Bone marrow (tissue), 2 donors: ENCODE data around the gene PTPN4.
"Not testable (repeated sequence)": the region's sequence is repeated elsewhere in the genome, so short reads cannot be mapped to it uniquely, and the experiment has no call there.

Experiments used
- DNase-seq, 2 donors: peaks; one replicate each; lab custom pipeline; 2025; lab: John Stamatoyannopoulos, UW

Gene PTPN4

DNA sequence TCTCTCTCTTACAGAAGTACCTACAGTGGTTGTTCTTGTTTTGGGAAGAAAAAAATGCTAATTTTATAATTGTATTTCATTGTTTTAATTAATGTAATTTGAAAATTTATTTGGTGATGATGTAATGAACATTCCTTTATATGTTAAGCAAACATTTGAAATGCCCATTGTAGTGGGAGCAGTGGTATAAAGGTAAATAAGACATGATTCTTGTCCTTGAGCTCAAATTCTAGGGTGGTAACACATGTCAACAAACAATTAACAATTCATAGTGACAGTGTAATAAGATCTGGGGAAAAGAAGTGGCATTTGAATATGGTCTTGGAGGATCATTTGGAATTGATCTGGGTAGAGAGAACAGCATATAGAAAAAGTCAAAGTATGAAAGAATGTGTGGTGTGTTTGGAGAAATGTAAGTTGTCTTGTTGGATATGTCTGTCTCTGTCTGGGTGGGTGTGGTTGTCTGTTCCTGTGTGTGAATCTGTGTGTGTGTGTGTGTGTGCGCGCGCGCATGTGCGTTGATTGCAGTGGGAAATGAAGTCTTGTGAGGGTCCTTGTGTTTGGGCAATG lies 5.8 kb downstream of the PTPN4 start:
- DNase-seq = no peak

DNA sequence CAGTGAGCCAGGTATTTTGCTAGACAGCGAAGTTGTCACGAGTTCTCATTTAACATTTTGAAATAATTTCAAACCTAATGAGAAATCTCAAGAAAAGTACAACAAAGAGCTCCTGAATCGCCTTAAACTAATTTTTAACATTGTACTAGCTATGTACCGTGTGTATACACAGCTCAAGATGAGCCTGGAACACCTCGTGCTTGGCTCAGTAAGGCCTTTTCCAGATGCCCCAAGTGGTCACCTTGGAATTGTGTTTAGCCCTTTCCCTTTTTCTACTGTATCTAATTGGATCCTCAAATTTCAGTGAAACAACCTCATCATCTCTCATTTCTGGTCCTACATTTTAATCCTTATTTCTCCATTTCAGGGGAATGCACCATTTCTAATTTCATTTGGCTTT lies 7.2 kb downstream of the PTPN4 start:
- DNase-seq = no peak

DNA sequence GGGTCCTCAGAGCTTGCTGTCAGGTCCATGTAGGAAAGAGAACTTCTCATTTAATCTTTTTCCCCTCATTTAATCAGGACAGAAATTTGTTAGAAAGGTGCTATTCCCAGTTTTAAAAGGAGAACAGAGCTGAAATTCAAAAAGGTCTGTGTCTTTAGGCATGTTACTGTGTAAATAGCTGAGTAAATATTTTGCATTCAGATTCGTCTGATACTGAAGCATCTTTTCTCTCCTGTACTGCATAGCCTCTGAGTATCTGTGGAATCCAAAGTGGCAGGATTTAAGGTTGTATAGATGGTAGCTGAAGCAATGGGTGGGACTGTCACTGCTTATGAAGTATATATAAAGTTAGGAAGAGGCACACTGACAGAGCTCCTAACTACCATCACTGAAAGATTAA lies 9.0 kb downstream of the PTPN4 start:
- DNase-seq = no peak

DNA sequence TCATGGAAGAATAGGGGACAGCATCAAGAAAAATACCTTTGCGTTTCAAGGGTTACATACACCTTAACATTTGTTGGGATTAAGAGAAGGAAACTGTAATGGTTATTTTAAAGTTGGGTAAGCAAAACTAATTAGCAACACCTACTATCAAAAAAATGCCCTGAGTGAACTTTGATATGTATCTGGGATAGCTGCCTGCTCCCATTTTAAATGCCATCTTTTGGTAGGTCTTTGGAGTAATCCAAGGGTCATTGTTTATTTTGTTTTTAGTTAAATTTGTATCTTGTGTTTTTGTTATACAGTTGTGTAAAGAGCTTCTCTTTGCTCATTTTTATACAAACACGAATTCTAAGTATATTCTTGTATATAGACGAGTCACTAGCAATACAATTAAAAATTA lies 9.9 kb downstream of the PTPN4 start:
- no peak for DNase-seq

DNA sequence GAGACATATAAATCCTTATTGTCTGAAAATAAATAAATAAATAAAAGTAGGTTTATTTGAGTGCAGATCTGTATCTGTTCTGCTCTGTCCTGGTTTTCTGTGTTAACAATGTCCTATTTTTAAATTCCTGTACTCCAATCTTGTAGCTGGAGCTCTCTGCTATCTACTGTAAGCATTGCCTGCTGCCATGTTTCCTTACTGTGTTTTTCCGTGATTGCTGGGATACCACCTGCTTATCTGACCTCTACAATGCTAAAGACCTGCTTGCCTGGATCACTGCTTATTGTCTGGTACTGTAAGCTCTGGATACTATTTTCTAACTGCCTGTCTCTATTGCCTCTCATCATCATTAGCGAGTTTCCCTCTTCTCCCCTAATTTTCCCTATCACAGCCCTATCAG lies 11.6 kb downstream of the PTPN4 start:
- DNase-seq = no peak

DNA sequence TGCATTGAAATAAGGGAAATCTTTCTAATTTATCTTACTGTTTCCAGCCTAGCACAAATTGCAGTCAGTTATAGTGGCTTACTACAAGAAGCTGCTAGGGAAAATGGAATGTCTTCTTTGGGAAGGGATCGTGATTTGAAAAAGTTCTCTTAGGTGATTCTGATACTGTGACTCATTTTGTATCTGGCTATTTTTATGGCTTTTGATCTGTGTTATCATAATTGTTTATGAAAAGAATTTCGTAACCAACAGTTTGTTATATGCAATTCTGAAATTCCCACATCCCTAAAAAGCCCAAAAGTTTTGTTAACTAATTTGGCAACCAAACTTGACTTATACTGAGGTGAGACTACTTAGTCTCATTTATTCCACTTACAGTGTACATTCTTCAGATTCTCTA lies 12.4 kb downstream of the PTPN4 start:
- DNase-seq = no peak

DNA sequence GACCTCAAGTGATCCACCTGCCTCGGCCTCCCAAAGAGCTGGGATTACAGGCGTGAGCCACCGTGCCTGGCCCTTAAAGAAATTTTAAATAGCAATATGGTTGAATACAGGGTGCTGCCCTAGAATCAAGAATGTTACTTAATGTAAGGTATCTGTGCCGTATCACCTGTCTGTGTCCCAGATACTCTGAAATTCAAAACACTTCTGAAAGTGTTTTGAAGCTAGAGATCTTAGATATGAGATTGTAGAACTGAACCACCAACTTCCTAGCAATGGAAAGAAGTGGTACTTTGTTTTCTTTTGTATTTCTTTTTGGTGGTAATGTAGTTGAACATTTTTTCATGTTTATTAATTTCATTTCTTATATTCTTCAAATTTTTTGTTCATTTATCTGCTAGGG lies 13.0 kb downstream of the PTPN4 start:
- no peak for DNase-seq

DNA sequence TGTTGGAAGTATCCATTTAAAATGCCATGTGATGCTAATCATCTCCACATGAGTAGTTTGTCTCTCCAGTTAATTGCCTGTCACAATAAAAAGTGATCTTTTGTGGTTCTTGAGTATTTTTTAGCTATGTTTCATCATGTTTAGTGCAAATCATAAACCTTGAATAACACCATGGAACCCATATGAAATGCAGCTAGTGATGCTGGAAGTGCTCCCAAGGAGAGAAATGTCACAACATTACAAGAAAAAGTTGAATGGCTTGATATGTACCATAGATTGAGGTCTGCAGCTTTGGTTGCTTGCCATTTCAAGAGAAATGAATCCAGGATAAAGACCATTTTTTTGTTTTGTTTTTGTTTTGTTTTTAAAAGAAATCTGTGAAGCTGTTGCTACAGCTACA lies 14.3 kb downstream of the PTPN4 start:
- DNase-seq = no peak

DNA sequence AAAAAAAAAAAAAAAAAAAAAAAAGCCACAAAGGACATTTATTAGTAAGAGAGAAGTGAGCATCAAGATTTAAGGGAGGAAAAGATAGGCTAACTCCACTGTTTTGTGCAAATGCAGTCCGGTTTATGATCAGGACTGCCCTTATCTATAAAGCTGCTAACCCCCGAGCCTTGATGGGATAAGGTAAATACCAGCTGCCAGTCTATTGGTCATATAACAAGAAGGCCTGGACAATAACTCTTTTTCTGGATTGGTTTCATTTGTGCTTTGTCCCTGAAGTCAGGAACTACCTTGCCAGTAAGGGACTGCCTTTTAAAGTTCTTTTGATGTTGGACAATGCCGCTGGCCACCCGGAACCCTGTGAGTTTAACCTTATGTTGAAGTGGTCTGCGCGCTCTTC lies 15.4 kb downstream of the PTPN4 start:
- DNase-seq = no peak

DNA sequence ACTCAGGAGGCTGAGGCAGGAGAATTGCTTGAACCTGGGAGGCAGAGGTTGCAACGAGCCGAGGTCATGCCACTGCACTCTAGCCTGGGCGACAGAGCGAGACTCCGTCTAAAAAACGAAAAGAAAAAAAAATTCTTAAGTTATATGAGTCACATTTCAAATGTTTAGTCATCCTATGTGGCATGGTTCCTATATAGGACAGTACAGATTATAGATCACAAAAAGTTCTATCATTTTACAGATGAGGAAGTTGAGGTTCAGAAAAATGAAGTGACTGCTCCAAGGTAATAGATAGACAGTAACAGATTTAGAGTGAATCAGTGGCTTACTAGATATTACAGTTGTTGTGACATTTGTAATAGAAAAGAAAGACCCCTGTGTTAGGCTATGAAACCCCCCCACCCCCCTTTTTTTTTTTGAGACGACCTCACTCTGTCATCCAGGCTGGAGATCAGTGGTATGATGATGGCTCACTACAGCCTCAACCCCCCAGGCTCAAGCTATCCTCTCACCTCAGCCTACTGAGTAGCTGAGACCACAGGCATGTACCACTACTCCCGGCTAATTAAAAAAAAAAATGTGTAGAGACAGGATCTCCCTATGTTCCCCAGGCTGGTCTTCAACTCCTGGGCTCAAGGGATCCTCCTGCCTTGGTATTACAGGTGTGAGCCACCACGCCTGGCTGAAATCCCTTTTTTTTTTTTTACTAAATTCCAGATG lies 22.7 kb downstream of the PTPN4 start:
- DNase-seq = no peak

DNA sequence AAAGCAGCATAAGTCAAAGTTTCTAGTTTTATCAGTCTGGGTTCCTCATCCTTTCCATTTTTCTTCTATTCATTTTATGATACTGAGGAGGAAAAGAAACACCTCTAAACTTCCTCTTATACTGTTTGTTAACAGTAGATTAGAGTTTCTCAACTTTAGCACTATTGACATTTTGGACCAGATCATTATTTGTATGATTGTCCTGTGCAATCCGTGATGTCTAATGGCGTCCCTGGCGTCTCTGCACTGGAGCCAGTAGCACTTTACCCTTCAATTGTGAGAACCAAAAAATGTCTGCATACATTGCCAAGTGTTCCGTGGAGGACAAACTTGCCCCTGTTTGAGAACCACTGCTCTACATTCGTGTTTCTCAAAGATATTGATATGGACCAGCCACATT lies 25.2 kb downstream of the PTPN4 start:
- no peak for DNase-seq

DNA sequence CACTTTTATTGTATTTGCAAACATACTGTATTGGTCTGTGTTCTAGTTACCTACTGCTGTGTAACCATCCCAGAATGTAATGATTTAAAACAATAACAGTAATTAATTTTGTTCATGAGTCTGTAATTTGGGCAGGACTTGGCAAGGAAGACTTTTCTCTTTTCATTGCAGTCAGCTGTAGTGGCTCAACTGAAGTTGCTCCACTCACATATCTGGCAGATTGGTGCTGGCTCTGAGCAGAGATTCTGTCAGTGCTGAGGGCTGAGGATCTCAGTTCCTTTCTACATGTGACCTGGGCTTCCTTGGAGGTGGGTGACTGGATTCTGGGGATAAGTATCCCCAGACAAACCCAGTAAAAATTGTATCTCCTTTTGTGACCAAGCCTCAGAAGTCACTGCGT lies 26.6 kb downstream of the PTPN4 start:
- no peak for DNase-seq

DNA sequence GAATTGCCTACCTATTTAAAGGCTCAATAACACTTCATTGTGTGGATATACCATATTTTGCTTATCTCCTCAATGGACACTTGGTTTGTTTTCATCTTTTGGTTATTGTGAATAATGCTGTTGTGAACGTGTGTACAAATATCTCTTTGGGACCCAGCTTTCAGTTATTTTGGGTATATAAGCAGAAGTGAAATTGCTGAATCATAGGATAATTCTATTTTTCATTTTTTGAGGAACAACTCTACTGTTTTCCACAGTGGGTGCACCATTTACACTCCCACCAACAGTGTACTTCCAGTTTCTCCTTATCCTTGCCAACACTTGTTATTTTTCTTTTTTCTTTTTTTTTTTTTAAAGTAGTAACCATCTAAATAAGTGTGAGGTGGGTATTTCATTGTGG lies 29.0 kb downstream of the PTPN4 start:
- DNase-seq = no peak

DNA sequence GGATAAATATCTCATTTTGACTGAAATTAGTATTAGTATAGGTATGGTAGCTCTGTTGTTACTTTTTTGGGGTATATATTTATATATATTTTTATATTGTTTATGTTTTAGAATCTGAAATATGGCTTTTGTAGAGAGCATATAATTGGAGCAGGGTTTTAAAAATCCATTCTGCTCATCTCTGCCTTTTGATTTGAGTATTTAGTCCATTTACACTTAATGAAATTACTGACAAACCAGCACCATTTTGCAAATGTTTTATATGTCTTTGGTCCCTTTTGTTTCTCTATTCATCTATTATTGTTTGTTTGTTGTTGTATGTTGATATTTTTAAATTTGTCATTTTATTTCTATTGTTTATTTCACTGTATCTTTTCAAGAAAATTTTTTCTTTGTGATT lies 30.7 kb downstream of the PTPN4 start:
- DNase-seq = no peak

DNA sequence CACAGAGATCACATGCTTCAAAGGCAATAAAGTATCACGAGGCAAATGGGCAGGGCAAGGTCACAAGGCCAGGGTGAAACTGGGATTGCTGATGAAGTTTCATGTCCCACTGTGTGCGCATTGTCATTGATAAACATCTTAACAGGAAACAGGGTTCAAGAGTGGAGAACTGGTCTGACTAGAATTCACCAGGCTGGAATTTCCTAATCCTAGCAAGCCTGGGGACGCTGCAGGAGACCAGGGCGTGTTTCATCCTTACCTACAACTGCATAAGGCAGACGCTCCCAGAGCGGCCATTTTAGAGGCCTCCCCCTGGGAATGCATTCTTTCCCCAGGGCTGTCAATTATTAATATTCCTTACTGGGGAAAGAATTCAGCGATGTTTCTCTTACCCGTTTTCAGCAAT lies 33.2 kb downstream of the PTPN4 start:
- DNase-seq = no peak

DNA sequence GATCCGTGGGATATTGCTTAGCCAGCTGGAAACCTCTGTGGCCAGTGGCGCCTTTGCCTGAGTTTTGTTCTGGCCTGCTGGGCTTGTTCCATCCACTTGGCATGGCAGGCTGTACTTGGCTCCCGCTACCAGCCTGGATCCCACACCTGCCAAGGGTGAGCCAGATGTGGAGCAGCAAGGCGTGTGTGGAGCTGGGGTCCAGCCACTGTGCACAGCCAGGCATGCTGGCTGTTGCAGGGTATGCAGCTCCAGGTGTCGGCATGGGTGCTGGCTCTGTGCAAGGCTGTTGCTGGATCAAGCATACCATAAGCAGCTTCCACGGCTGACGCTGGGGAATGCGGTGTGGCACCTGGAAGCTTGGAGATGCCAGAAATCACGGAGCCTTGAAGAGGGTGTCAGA lies 34.5 kb downstream of the PTPN4 start:
- no peak for DNase-seq

DNA sequence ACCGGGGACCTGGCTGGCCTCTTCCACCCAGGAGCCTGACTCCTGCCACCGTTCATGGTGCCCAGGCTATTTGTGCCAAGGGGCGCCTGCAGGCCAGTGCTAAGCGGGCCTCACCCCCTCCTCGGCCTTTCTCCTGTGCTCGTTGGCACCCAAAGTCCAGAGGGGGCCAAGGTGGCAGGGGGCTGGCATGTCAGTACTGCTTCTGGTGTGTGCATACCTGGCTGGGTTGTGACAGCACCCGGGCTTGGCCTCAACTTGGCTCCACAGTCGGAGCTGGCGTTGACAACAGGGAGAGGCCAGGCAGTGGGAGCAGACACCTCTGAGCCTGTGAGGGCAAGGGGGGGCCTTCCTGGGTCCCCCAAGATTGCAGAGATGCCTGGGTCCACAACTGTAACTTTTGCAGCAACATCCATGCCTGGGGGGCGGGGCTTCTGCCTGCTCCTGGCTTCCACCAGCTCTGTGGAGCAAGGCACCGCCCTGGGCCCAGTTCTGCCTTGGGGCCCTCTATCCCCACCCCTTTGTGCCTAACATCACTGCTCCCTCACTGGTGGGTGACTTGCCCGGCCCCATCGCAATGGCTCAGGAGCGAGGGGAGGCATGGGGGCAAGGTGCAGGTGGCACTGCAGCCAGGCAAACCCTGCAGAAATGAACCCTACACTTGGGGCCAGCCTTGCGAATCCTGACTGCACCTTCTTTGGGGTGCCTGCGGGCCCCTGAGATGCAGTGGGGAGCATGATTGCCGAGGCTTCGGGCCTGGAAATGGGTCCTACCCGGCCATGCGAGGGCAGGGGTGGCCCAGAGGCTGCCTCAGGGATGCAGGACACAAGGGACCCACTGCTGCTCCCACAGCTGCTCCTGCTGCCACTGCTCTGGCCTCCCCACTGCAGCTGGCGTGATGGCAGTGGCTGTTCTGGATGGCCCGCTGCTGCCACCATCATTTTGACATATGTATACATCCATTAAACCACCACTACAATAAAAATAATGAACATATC lies 35.9 kb downstream of the PTPN4 start:
- DNase-seq = no peak

DNA sequence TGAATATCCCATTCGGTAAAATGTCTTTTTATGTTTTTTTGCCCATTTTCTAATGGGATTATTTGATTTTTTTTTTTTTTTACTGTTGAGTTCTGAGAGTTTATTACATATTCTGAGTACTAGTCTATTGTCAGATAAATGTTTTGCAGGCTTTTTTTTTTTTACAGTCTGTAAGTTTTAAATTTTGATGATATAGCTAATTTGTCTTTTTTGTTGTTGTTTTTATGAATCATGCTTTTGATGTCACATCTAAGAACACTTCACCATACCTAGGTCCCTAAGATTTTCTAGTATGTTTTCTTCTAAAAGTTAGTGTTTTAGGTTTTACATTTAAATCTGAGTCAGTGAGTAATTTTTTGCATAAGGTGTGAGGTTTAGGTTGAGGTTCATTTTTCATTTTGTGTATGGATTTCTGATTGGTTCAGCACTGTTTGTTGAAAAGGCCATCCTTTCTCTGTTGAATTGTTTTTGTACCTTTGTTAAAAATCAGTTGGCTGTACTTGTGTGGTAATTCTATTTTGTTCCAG lies 40.7 kb downstream of the PTPN4 start:
- DNase-seq = no peak

DNA sequence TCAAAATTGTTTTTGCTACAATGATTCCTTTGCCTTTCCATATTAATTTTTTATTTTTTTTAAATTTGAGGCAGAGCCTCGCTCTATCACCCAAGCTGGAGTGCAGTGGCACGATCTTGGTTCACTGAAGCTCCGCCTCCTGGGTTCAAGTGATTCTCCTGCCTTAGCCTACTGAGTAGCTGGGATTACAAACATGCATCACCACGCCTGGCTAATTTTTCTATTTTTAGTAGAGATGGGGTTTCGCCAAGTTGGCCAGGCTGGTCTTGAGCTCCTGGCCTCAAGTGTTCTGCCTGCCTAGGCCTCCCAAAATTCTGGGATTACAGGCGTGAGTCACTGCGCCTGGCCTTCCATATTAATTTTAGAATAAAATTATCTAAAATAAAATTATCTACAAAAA lies 41.3 kb downstream of the PTPN4 start:
- DNase-seq = no peak

DNA sequence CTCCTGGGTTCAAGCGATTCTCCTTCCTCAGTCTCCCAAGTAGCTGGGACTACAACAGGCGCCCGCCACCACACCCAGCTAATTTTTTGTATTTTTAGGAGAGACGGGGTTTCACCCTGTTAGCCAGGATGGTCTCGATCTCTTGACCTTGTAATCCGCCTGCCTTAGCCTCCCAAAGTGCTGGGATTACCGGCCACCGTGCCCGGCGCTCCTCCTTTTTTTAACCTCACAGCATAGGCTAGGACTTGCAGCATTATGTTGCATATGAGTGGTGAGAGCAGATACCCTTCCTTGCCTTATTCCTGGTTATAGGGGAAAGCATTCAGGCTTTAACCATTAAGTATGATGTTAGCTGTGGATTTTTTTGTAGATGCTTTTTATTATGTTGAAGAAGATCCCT lies 42.3 kb downstream of the PTPN4 start:
- DNase-seq = not testable (repeated sequence)

DNA sequence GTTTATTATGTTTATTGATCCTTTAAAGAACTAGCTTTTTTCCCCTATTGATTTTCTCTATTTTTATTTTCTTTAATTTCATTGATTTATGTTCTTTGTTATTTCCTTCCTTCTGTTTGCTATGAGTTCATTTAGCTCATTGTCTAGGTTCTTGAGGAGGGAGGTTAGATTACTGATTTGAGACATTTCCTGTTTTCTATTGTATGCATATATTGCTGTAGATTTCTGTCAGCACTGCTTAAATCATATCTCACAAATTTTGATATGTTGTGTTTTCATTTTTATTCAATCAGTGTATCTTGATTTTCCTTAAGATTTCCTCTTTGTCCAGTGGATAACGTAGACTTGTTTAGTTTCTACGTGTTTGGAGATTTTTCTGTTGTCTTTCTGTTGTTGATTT lies 43.4 kb downstream of the PTPN4 start:
- no peak for DNase-seq

DNA sequence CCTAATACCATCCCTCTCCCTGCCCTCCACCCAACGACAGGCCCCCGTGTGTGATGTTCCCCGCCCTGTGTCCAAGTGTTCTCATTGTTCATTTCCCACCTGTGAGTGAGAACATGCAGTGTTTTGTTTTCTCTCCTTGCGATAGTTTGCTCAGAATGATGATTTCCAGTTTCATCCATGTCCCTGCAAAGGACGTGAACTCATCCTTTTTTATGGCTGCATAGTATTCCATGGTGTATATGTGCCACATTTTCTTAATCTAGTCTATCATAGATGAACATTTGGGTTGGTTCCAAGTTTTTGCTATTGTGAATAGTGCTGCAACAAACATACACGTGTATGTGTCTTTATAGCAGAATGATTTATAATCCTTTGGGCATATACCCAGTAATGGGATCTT lies 44.7 kb downstream of the PTPN4 start:
- DNase-seq = not testable (repeated sequence)
